GM13977 (cell line): ENCODE results near the gene CALD1.

Experiments used
- DNase-seq: peaks from one replicate; pipeline ENCODE4 v3.0.0; 2012; ENCODE audit warnings: low spot score
- CTCF ChIP-seq: IDR thresholded peaks from 2 replicates; pipeline ENCODE4 v1.5.1; 2012; ENCODE audit warnings: mild to moderate bottlenecking, control low read depth; ENCODE audit not compliant: insufficient read depth; ENCODE audit errors: extremely low read depth, missing control alignments
- in situ Hi-C: fragments of 300-500 bp; cut with MboI; formaldehyde crosslinking; loops from one replicate; pipeline ENCODE4 v1.12.0; 2022; ENCODE audit warnings: low sequenced_read_pairs, low pct_unique_long_range_greater_than_20kb, mixed read lengths, inconsistent platforms; ENCODE audit not compliant: unreplicated experiment

The CALD1 gene

GRCh38 chr7:134891262-134891695, 111.8 kb downstream of the CALD1 start:
- no peak for TF ChIP-seq CTCF
- peak; percentile 18 for DNase-seq
- in situ Hi-C loops, result no loop called here

GRCh38 chr7:134891696-134892678, 112.6 kb downstream of the CALD1 start:
- no peak for DNase-seq
- TF ChIP-seq CTCF, result no peak
- in situ Hi-C loops, result no loop called here

DNA sequence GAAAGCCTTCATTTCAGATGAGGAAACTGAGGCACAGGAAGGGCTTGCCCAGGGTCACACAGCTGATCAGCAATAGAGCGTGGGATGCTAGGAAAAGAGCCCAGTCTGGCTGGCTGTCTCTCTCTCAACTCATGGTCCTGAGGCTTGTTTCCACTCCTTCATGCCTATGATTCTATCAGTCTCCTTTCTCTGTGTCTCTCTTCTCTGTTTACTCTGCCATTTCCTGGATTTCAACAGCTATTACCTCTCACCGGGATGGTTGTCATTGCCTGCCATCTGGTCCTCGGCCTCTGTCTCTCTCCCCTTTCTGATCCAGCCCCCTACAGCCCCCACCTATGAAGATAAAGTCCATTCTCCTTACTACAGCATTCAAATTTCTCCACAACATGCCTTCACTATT, 113.5 kb downstream of the CALD1 start:
- in situ Hi-C loops, result no loop called here

GRCh38 chr7:134893920-134894319, 114.5 kb downstream of the CALD1 start:
- TF ChIP-seq CTCF, result no peak
- in situ Hi-C loops, result no loop called here
- DNase-seq, result no peak

More for the DNA sequence above, 113.5 kb downstream of the CALD1 start:
- no peak for TF ChIP-seq CTCF
- no peak for DNase-seq

- DNase-seq, result no peak
- no peak for TF ChIP-seq CTCF
- in situ Hi-C loops, result no loop called here
Observed at GRCh38 chr7:134894928-134895327, 115.5 kb downstream of the CALD1 start.

GRCh38 chr7:134896073-134896472, 116.6 kb downstream of the CALD1 start:
- TF ChIP-seq CTCF, result no peak
- no peak for DNase-seq
- in situ Hi-C loops, result no loop called here
